ENCODE results near the gene TRA2B.

Gene TRA2B

GRCh38 chr3:185937689-185938374 lies at the start of gene TRA2B:
TRA2B (minus strand) TSS chr3:185938014; CDS start chr3:185937860, 154 bp downstream.
- peak; percentile 85 for DNase-seq (ENCODE audit: low read depth)

- no peak for DNase-seq (ENCODE audit: low read depth)
Measured at GRCh38 chr3:185986198-185986777, 48.5 kb upstream of the TRA2B start.

- no peak for DNase-seq (ENCODE audit: low read depth)
Measured at GRCh38 chr3:185984203-185984602, 46.4 kb upstream of the TRA2B start.

- DNase-seq (ENCODE audit: low read depth) = no peak
Measured at GRCh38 chr3:185983495-185984141, 45.8 kb upstream of the TRA2B start.

- DNase-seq (ENCODE audit: low read depth) = no peak
Measured at GRCh38 chr3:185982632-185983031, 44.8 kb upstream of the TRA2B start.

GRCh38 chr3:185981621-185982020 lies 43.8 kb upstream of the TRA2B start:
- no peak for DNase-seq (ENCODE audit: low read depth)

- DNase-seq (ENCODE audit: low read depth) = no peak
Measured at GRCh38 chr3:185979721-185980121, 41.9 kb upstream of the TRA2B start.

- DNase-seq (ENCODE audit: low read depth) = no peak
Measured at GRCh38 chr3:185978516-185978915, 40.7 kb upstream of the TRA2B start.

- no peak for DNase-seq (ENCODE audit: low read depth)
Measured at GRCh38 chr3:185977679-185978040, 39.8 kb upstream of the TRA2B start.

GRCh38 chr3:185976977-185977678 lies 39.3 kb upstream of the TRA2B start:
- no peak for DNase-seq (ENCODE audit: low read depth)

GRCh38 chr3:185976100-185976499 lies 38.3 kb upstream of the TRA2B start:
- DNase-seq (ENCODE audit: low read depth) = no peak

GRCh38 chr3:185971579-185971978 lies 33.8 kb upstream of the TRA2B start:
- DNase-seq (ENCODE audit: low read depth) = no peak

- no peak for DNase-seq (ENCODE audit: low read depth)
Measured at GRCh38 chr3:185968168-185968567, 30.4 kb upstream of the TRA2B start.

- DNase-seq (ENCODE audit: low read depth) = no peak
Measured at GRCh38 chr3:185966655-185967054, 28.8 kb upstream of the TRA2B start.

GRCh38 chr3:185965496-185965895 lies 27.7 kb upstream of the TRA2B start:
- no peak for DNase-seq (ENCODE audit: low read depth)

- DNase-seq (ENCODE audit: low read depth) = no peak
Measured at GRCh38 chr3:185961675-185962232, 23.9 kb upstream of the TRA2B start.

GRCh38 chr3:185960522-185961288 lies 22.9 kb upstream of the TRA2B start:
- no peak for DNase-seq (ENCODE audit: low read depth)

GRCh38 chr3:185959609-185960521 lies 22.1 kb upstream of the TRA2B start:
- DNase-seq (ENCODE audit: low read depth) = peak; percentile 75

- no peak for DNase-seq (ENCODE audit: low read depth)
Measured at GRCh38 chr3:185958626-185959025, 20.8 kb upstream of the TRA2B start.

- no peak for DNase-seq (ENCODE audit: low read depth)
Measured at GRCh38 chr3:185956244-185956643, 18.4 kb upstream of the TRA2B start.

GRCh38 chr3:185954366-185954723 lies 16.5 kb upstream of the TRA2B start:
- DNase-seq (ENCODE audit: low read depth) = no peak

Data from non-pigmented ciliary epithelial cell (primary cell).